IPS-20b (cell line): ENCODE measurements around the gene FBLN2.
A peak's percentile ranks its signal among the peaks of the same experiment; 100 is the strongest.

Experiments
- H3K27ac ChIP-seq: one replicate; pipeline ENCODE4 v1.5.1; 2013; ENCODE audit warnings: low read length
- H3K27me3 ChIP-seq: 2 replicates; pipeline ENCODE4 v1.6.1; 2013; ENCODE audit warnings: mild to moderate bottlenecking, low read length, inconsistent platforms; ENCODE audit not compliant: insufficient read depth
- H3K36me3 ChIP-seq: 2 replicates; pipeline ENCODE4 v1.6.1; 2013; ENCODE audit warnings: low read depth, mild to moderate bottlenecking, inconsistent platforms, low read length, moderate library complexity; ENCODE audit not compliant: insufficient read depth
- H3K4me1 ChIP-seq: 2 replicates; pipeline ENCODE4 v1.6.1; 2013; ENCODE audit warnings: mild to moderate bottlenecking, control low read depth, inconsistent platforms, low read length, moderate library complexity; ENCODE audit not compliant: insufficient read depth
- H3K4me3 ChIP-seq: 2 replicates; pipeline ENCODE4 v1.5.1; 2013; ENCODE audit warnings: mild to moderate bottlenecking, low read length, inconsistent platforms
- H3K9ac ChIP-seq: 2 replicates; pipeline ENCODE4 v1.6.1; 2013; ENCODE audit warnings: low read depth, mild to moderate bottlenecking, inconsistent platforms, low read length, moderate library complexity
- H3K9me3 ChIP-seq: 2 replicates; pipeline ENCODE4 v1.6.1; 2013; ENCODE audit warnings: mild to moderate bottlenecking, low read depth, low read length, inconsistent platforms; ENCODE audit not compliant: insufficient read depth

Gene FBLN2

GRCh38 chr3:13572926-13573623 is 24.1 kb downstream of the FBLN2 start:
- Histone ChIP-seq H3K36me3 (no peaks in the 10 kb centered on the region), H3K27me3 (no peaks in the 10 kb centered on the region), H3K4me1 (peaks cover 13% of the 10 kb centered on the region), H3K27ac (no peak overlapping the region), H3K9ac (no peak overlapping the region), H3K4me3 (no peak overlapping the region), H3K9me3 (no peaks in the 10 kb centered on the region)

- no peaks in the 10 kb centered on the region for H3K9me3 ChIP-seq
- no peak overlapping the region for H3K27ac ChIP-seq
- no peaks in the 10 kb centered on the region for H3K36me3 ChIP-seq
- no peak overlapping the region for H3K9ac ChIP-seq
- H3K4me1 ChIP-seq, result peaks cover 13% of the 10 kb centered on the region
- no peaks in the 10 kb centered on the region for H3K27me3 ChIP-seq
- no peak overlapping the region for H3K4me3 ChIP-seq
These were observed 25.3 kb downstream of the FBLN2 start for GRCh38 chr3:13574083-13574797.

- peaks cover 13% of the 10 kb centered on the region for H3K4me1 ChIP-seq
- 0 out of 2 replicates have a peak overlapping the region, but pooled peaks have one; percentile 24 for H3K9ac ChIP-seq
- H3K36me3 ChIP-seq, result no peaks in the 10 kb centered on the region
- H3K27me3 ChIP-seq, result no peaks in the 10 kb centered on the region
- H3K27ac ChIP-seq, result no peak overlapping the region
- H3K4me3 ChIP-seq, result no peak overlapping the region
- no peaks in the 10 kb centered on the region for H3K9me3 ChIP-seq
These were observed 26.0 kb downstream of the FBLN2 start for GRCh38 chr3:13574798-13575451.

GRCh38 chr3:13575459-13576061 is 26.6 kb downstream of the FBLN2 start:
- H3K27me3 ChIP-seq, result no peaks in the 10 kb centered on the region
- H3K9ac ChIP-seq, result no peak overlapping the region
- H3K4me3 ChIP-seq, result no peak overlapping the region
- no peaks in the 10 kb centered on the region for H3K9me3 ChIP-seq
- H3K4me1 ChIP-seq, result peaks cover 13% of the 10 kb centered on the region
- H3K36me3 ChIP-seq, result no peaks in the 10 kb centered on the region
- H3K27ac ChIP-seq, result no peak overlapping the region

GRCh38 chr3:13577181-13578121 is 28.5 kb downstream of the FBLN2 start:
- no peak overlapping the region for H3K27ac ChIP-seq
- no peaks in the 10 kb centered on the region for H3K9me3 ChIP-seq
- no peak overlapping the region for H3K9ac ChIP-seq
- H3K4me3 ChIP-seq, result no peak overlapping the region
- no peaks in the 10 kb centered on the region for H3K27me3 ChIP-seq
- H3K4me1 ChIP-seq, result peaks cover 13% of the 10 kb centered on the region
- H3K36me3 ChIP-seq, result no peaks in the 10 kb centered on the region

- no peak overlapping the region for H3K9ac ChIP-seq
- no peaks in the 10 kb centered on the region for H3K27me3 ChIP-seq
- H3K9me3 ChIP-seq, result no peaks in the 10 kb centered on the region
- peaks cover 13% of the 10 kb centered on the region for H3K4me1 ChIP-seq
- H3K27ac ChIP-seq, result no peak overlapping the region
- H3K4me3 ChIP-seq, result no peak overlapping the region
- H3K36me3 ChIP-seq, result no peaks in the 10 kb centered on the region
These were observed 29.3 kb downstream of the FBLN2 start for GRCh38 chr3:13578251-13578650.

GRCh38 chr3:13579063-13579462 is 30.1 kb downstream of the FBLN2 start:
- peaks cover 13% of the 10 kb centered on the region for H3K4me1 ChIP-seq
- H3K4me3 ChIP-seq, result no peak overlapping the region
- no peaks in the 10 kb centered on the region for H3K36me3 ChIP-seq
- no peaks in the 10 kb centered on the region for H3K9me3 ChIP-seq
- no peak overlapping the region for H3K9ac ChIP-seq
- H3K27ac ChIP-seq, result no peak overlapping the region
- H3K27me3 ChIP-seq, result no peaks in the 10 kb centered on the region

- no peaks in the 10 kb centered on the region for H3K36me3 ChIP-seq
- peaks cover 5% of the 10 kb centered on the region; the same call in 1 of the 2 replicates for H3K4me1 ChIP-seq
- H3K4me3 ChIP-seq, result no peak overlapping the region
- no peak overlapping the region for H3K27ac ChIP-seq
- H3K9ac ChIP-seq, result no peak overlapping the region
- no peaks in the 10 kb centered on the region for H3K27me3 ChIP-seq
- H3K9me3 ChIP-seq, result no peaks in the 10 kb centered on the region
These were observed 31.5 kb downstream of the FBLN2 start for GRCh38 chr3:13580256-13581023.

GRCh38 chr3:13581485-13582365 is 32.8 kb downstream of the FBLN2 start:
- no peaks in the 10 kb centered on the region for H3K36me3 ChIP-seq
- H3K9ac ChIP-seq, result no peak overlapping the region
- no peak overlapping the region for H3K4me3 ChIP-seq
- H3K4me1 ChIP-seq, result no peaks in the 10 kb centered on the region
- H3K27ac ChIP-seq, result no peak overlapping the region
- no peaks in the 10 kb centered on the region for H3K27me3 ChIP-seq
- no peaks in the 10 kb centered on the region for H3K9me3 ChIP-seq
